ENCODE results near the gene MYOM3. TPM values are rescaled to one million over a fixed set of nuclear protein-coding genes. Genes with fewer than 3 reads are reported as not detected.

Gene MYOM3
- total and polyA plus RNA-seq, 7 donors, result under 0.01 to 3.7 (median 3.0) TPM; not detected in 2

GRCh38 chr1:24139841-24140425 lies 28.0 kb upstream of the MYOM3 start:
- intact Hi-C loops (cut with DNase I), result no loop called here
- H3K27me3 ChIP-seq, result no peaks in the 10 kb centered on the region
- no peak overlapping the region for H3K4me3 ChIP-seq
- no peak for TF ChIP-seq POLR2AphosphoS5 (IDR thresholded peaks at IDR 0.05)
- TF ChIP-seq EP300 (IDR thresholded peaks at IDR 0.05), result no peak
- TF ChIP-seq CTCF (IDR thresholded peaks at IDR 0.05), result no peak
- no peak for TF ChIP-seq POLR2A (IDR thresholded peaks at IDR 0.05)
- DNase-seq, result no peak
- no peaks in the 10 kb centered on the region for H3K36me3 ChIP-seq
- no peaks in the 10 kb centered on the region for H3K9me3 ChIP-seq
- WGBS, 2 donors, result 92% methylated on average over 11 of the region's 11 CpGs
- H3K27ac ChIP-seq, result no peak overlapping the region
- H3K4me1 ChIP-seq, result no peaks in the 10 kb centered on the region

- 70 to 73% methylated on average over 2 of the region's 2 CpGs for WGBS, 2 donors
- H3K36me3 ChIP-seq, result no peaks in the 10 kb centered on the region
Observed at GRCh38 chr1:24139222-24139489, 27.2 kb upstream of the MYOM3 start.

GRCh38 chr1:24138476-24139221 lies 26.7 kb upstream of the MYOM3 start:
- Histone ChIP-seq H3K9me3 (no peaks in the 10 kb centered on the region), H3K36me3 (no peaks in the 10 kb centered on the region), H3K27me3 (no peaks in the 10 kb centered on the region), H3K4me3 (no peak overlapping the region), H3K4me1 (no peaks in the 10 kb centered on the region), H3K27ac (no peak overlapping the region)
- 70 to 78% methylated on average over 13 of the region's 13 CpGs for WGBS, 2 donors
- intact Hi-C loops (cut with DNase I), result no loop called here
- DNase-seq, result no peak
- no peak for TF ChIP-seq EP300 (IDR thresholded peaks at IDR 0.05)

More at GRCh38 chr1:24139222-24139489, 27.2 kb upstream of the MYOM3 start:
- DNase-seq, result no peak
- H3K9me3 ChIP-seq, result no peaks in the 10 kb centered on the region
- no peaks in the 10 kb centered on the region for H3K4me1 ChIP-seq
- no peaks in the 10 kb centered on the region for H3K27me3 ChIP-seq
- TF ChIP-seq CTCF (IDR thresholded peaks at IDR 0.05), result no peak
- H3K4me3 ChIP-seq, result no peak overlapping the region
- intact Hi-C loops (cut with DNase I), result no loop called here
- H3K27ac ChIP-seq, result no peak overlapping the region

GRCh38 chr1:24136956-24137539 lies 25.1 kb upstream of the MYOM3 start:
- Histone ChIP-seq H3K27me3 (no peaks in the 10 kb centered on the region), H3K27ac (no peak overlapping the region), H3K9me3 (no peaks in the 10 kb centered on the region), H3K4me1 (no peaks in the 10 kb centered on the region), H3K36me3 (no peaks in the 10 kb centered on the region), H3K4me3 (no peak overlapping the region)
- TF ChIP-seq POLR2A (IDR thresholded peaks at IDR 0.05), result no peak
- no peak for TF ChIP-seq POLR2AphosphoS5 (IDR thresholded peaks at IDR 0.05)
- no peak for TF ChIP-seq EP300 (IDR thresholded peaks at IDR 0.05)
- no peak for TF ChIP-seq CTCF (IDR thresholded peaks at IDR 0.05)
- intact Hi-C loops (cut with DNase I), result no loop called here
- 89 to 93% methylated on average over 15 of the region's 15 CpGs for WGBS, 2 donors
- DNase-seq, result no peak

- H3K4me3 ChIP-seq, result no peak overlapping the region
- intact Hi-C loops (cut with DNase I), result no loop called here
- 91 to 93% methylated on average over 3 of the region's 3 CpGs for WGBS, 2 donors
- no peaks in the 10 kb centered on the region for H3K36me3 ChIP-seq
- H3K4me1 ChIP-seq, result no peaks in the 10 kb centered on the region
- TF ChIP-seq EP300 (IDR thresholded peaks at IDR 0.05), result no peak
- no peak for TF ChIP-seq POLR2AphosphoS5 (IDR thresholded peaks at IDR 0.05)
- no peak for TF ChIP-seq POLR2A (IDR thresholded peaks at IDR 0.05)
- no peak for TF ChIP-seq CTCF (IDR thresholded peaks at IDR 0.05)
- no peak overlapping the region for H3K27ac ChIP-seq
- H3K9me3 ChIP-seq, result peaks cover 0 to 12% (median 4%) of the 10 kb centered on the region in 4 donors
- no peaks in the 10 kb centered on the region for H3K27me3 ChIP-seq
- no peak for DNase-seq
Observed at GRCh38 chr1:24134376-24134775, 22.4 kb upstream of the MYOM3 start.
